Endothelial cell (in vitro differentiated cells): ENCODE data around the gene ETV3L. TPM values are rescaled to one million over a fixed set of nuclear protein-coding genes. Genes with fewer than 3 reads are reported as not detected.

Experiments
- DNase-seq: peaks from one replicate; pipeline ENCODE4 v3.0.0; 2021; ENCODE audit warnings: low spot score
- H3K27ac Mint-ChIP-seq: one replicate; pipeline ENCODE4 v1.8.0; 2021; ENCODE audit warnings: mixed read lengths, inconsistent platforms; ENCODE audit not compliant: unreplicated experiment
- H3K27me3 Mint-ChIP-seq: one replicate; pipeline ENCODE4 v1.8.0; 2021; ENCODE audit warnings: mild to moderate bottlenecking, moderate library complexity, mixed read lengths, inconsistent platforms; ENCODE audit not compliant: unreplicated experiment
- H3K36me3 Mint-ChIP-seq: one replicate; pipeline ENCODE4 v1.8.0; 2021; ENCODE audit warnings: mild to moderate bottlenecking, low read depth, mixed read lengths, inconsistent platforms; ENCODE audit not compliant: unreplicated experiment
- H3K4me1 Mint-ChIP-seq: one replicate; pipeline ENCODE4 v1.8.0; 2021; ENCODE audit warnings: mild to moderate bottlenecking, mixed read lengths, inconsistent platforms; ENCODE audit not compliant: unreplicated experiment
- H3K4me3 Mint-ChIP-seq: one replicate; pipeline ENCODE4 v1.8.0; 2021; ENCODE audit warnings: mild to moderate bottlenecking, mixed read lengths, inconsistent platforms; ENCODE audit not compliant: unreplicated experiment
- H3K9me3 Mint-ChIP-seq: one replicate; pipeline ENCODE4 v1.8.0; 2021; ENCODE audit warnings: mixed read lengths, inconsistent platforms; ENCODE audit not compliant: unreplicated experiment
- total RNA-seq: library from RNA; stranded (reverse); fragmentation: NEBNext Ultra II Directional; extraction: Animal tissue kit (Norgen Biotek cat#: 25700); gene quantifications from one replicate; pipeline ENCODE4 v1.2.1, GENCODE V29; 2021; ENCODE audit not compliant: unreplicated experiment
- TF ChIP-seq, protein P1 (sequence below): fragments of 200-600 bp; sonication (generic); IDR thresholded peaks from one replicate; pipeline ENCODE4 v1.5.0; 2021; ENCODE audit warnings: antibody characterized with exemption; ENCODE audit not compliant: unreplicated experiment

The ETV3L gene
- total RNA-seq, 1 donor from 2014 or later: not detected

DNA sequence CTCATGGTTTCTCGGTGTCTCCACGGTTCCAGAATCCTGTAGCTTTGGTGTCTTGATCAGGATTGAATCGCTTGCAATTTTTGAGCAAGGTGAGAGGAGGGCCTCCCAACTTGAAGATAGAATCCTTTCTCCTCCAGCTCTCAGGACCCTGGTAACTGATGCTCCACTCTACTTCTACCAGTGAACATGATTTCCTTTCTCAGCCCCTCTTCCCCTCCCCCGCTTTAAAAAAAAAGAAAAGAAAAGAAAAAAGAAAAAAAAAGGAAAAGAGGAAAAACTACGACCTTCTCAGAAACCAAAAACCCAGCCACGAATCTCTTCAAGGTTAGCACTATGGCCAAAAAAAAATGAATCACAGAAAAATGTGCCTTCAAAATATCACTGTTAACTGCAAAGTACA, 55.3 kb downstream of the ETV3L start:
- H3K27ac Mint-ChIP-seq: no peak overlapping the region
- H3K36me3 Mint-ChIP-seq: no peaks in the 10 kb centered on the region
- peak overlapping the region; percentile 95 for H3K4me3 Mint-ChIP-seq
- no peaks in the 10 kb centered on the region for H3K9me3 Mint-ChIP-seq
- peaks cover 39% of the 10 kb centered on the region for H3K4me1 Mint-ChIP-seq
- H3K27me3 Mint-ChIP-seq: peaks cover 5% of the 10 kb centered on the region
- no peak for DNase-seq
- TF ChIP-seq, protein P1, sequence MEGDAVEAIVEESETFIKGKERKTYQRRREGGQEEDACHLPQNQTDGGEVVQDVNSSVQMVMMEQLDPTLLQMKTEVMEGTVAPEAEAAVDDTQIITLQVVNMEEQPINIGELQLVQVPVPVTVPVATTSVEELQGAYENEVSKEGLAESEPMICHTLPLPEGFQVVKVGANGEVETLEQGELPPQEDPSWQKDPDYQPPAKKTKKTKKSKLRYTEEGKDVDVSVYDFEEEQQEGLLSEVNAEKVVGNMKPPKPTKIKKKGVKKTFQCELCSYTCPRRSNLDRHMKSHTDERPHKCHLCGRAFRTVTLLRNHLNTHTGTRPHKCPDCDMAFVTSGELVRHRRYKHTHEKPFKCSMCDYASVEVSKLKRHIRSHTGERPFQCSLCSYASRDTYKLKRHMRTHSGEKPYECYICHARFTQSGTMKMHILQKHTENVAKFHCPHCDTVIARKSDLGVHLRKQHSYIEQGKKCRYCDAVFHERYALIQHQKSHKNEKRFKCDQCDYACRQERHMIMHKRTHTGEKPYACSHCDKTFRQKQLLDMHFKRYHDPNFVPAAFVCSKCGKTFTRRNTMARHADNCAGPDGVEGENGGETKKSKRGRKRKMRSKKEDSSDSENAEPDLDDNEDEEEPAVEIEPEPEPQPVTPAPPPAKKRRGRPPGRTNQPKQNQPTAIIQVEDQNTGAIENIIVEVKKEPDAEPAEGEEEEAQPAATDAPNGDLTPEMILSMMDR: no peak

DNA sequence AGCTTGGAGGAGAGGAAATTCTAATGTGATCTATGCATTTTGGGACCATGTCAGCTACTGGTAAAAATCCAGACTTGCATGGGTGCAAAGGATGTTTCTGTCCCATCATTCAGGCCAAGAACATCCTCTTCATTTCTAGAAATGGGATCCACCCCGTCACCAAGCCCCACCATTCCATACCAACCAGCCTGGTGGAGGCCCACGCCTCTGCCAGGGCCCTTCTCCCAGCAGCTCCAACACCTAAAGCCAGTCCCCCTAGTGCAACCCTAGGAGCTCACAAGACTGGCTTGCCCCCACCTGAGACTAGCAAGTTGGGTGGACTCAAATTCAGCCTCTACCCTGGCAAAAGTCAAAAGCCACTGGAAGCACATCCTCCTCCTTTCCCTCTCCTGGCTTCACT, 55.9 kb downstream of the ETV3L start:
- H3K27ac Mint-ChIP-seq: no peak overlapping the region
- no peaks in the 10 kb centered on the region for H3K36me3 Mint-ChIP-seq
- no peak for DNase-seq
- peaks cover 5% of the 10 kb centered on the region for H3K27me3 Mint-ChIP-seq
- H3K4me3 Mint-ChIP-seq: peak overlapping the region; percentile 95
- H3K4me1 Mint-ChIP-seq: peaks cover 39% of the 10 kb centered on the region
- TF ChIP-seq, protein P1: no peak
- no peaks in the 10 kb centered on the region for H3K9me3 Mint-ChIP-seq

DNA sequence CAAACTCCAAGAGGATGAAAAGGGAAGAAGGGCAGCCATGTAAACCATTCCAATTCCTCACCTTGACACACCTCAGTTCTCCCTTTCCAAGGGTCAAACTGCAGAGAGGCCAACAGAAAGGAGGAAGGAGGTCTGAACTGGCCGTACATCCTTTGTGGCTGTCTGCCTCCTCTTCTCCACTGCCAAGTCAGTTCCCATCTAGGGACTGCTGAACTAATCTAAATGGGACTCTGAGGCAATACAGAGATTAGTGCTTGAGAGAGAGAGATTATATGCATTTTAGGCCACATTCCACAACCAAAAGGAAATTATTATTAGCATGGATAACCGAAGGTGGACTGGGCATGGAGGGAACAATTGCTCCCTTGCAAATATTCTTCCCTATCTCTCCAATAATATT, 56.8 kb downstream of the ETV3L start:
- Mint-ChIP-seq H3K4me1 (peaks cover 39% of the 10 kb centered on the region), H3K27ac (no peak overlapping the region), H3K27me3 (peaks cover 5% of the 10 kb centered on the region), H3K4me3 (peak overlapping the region; percentile 95), H3K36me3 (no peaks in the 10 kb centered on the region), H3K9me3 (no peaks in the 10 kb centered on the region)
- TF ChIP-seq, protein P1: no peak
- DNase-seq: no peak

Other genes starting within 250 kb of the ETV3L start
- not detected for gene INSRR, start 240.7 kb downstream of the ETV3L start, total RNA-seq
- 0.23 TPM for gene NTRK1, start 238.9 kb downstream of the ETV3L start, total RNA-seq
- 50.7 TPM for gene PEAR1, start 206.1 kb downstream of the ETV3L start, total RNA-seq
- gene LRRC71, start 179.2 kb downstream of the ETV3L start, total RNA-seq: 0.95 TPM
- gene ARHGEF11, start 54.1 kb downstream of the ETV3L start, total RNA-seq: 48.4 TPM
- gene ETV3, start 38.6 kb upstream of the ETV3L start, total RNA-seq: 52.3 TPM